ENCODE data around the gene FRAT1.
A peak's percentile ranks its signal among the peaks of the same experiment; 100 is the strongest.

FRAT1 gene

GRCh38 chr10:97311111-97311626 lies 7.9 kb upstream of the FRAT1 start:
- no peak for DNase-seq

- no peak for DNase-seq
Measured at GRCh38 chr10:97312897-97313296, 6.2 kb upstream of the FRAT1 start.

DNA sequence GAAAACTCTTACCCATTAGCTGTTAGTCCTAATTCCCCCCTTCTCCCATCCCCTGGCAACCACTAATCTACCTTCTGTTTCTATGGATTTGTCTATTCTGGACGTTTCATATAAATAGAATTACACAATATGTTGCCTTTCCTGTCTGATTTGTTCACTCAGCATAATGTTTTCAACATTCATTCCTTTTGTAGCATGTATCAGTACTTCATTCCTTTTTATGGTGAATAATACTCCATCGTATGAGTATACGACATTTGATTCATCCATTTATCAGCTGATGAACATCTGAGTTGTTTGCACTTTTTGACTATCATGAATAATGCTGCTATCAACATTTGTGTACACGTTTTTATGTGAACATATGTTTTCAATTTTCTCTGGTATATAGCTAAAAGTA lies 4.4 kb upstream of the FRAT1 start:
- DNase-seq: no peak

- peak; percentile 68 for DNase-seq
Measured at GRCh38 chr10:97319671-97320479, 804 bp downstream of the FRAT1 start.

- peak; percentile 30 for DNase-seq
Measured at GRCh38 chr10:97320480-97321031, 1.5 kb downstream of the FRAT1 start.

DNA sequence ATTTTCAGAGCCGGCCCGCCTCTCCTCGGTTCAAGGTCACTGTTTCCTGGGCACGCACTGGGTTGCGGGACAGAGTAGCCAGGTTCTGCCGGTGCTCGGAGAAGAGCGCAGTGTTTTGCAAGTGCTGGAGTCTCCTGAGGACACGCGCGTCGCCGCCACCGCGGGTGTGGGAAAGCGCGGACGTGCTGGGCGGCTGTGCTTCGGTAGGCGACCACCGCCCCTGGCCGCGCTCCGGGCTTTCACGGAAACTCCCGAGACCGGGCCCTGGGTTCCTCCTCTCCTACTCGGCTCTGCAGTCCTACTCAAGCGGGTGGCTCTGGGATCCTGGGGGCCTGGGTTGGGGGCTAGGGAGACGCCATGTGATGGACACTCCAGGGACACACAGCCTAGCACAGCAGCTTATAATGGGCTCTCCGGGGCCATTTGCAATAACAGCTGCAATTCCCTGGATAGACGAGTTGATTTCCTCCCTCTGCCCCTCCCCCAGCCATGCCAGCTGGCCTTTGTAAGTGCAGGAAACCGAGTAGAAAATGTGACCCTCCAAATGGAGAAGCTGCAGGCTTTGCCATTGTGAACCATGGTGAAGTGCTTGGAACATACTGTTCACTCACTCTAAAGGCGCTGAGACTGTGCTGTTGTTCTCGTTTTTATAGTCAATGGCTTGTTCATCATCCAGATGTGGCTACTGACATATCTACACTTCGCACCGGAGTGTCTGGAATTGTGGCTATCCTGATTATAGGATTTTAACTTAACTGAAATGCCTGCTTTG lies 2.1 kb downstream of the FRAT1 start:
- DNase-seq: no peak

DNA sequence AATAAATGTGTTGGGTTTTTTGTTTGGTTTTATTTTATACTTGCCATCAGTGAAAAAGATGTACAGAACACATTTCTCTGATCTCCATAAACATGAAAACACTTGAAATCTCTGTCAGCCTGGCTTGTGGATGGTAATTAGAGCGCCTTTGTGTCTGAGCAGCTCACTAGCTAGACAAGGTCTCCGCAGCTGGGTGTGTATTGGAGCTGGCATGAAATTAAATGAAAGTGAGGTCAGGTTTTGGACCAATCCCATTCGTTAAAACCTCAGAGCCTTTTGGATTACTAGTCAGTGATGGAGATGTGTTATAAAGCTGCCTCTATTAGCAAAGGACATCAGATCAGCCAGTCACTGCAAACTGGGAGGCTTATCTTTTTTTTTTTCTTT lies 2.7 kb downstream of the FRAT1 start:
- no peak for DNase-seq

- DNase-seq: no peak
Measured at GRCh38 chr10:97323501-97323900, 4.4 kb downstream of the FRAT1 start.

DNA sequence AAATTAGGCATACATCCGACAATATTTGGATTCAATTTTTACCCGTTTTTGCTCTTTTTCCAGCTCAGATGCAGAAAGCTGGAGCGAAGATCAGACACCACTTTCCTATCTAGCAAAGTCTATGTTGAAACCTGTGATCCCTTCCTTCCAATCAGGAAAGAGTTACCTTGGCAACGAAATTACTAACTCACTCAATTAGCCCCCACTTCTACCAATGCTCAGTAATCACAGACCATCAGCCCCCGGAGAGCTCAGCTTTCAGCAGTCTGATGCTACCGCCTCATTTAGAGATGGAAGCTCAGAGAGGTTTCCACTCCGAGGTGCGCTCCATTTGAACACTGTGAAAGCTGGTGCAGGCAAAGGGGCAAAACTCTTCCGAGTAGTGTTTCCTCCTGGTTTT lies 6.7 kb downstream of the FRAT1 start:
- no peak for DNase-seq

DNA sequence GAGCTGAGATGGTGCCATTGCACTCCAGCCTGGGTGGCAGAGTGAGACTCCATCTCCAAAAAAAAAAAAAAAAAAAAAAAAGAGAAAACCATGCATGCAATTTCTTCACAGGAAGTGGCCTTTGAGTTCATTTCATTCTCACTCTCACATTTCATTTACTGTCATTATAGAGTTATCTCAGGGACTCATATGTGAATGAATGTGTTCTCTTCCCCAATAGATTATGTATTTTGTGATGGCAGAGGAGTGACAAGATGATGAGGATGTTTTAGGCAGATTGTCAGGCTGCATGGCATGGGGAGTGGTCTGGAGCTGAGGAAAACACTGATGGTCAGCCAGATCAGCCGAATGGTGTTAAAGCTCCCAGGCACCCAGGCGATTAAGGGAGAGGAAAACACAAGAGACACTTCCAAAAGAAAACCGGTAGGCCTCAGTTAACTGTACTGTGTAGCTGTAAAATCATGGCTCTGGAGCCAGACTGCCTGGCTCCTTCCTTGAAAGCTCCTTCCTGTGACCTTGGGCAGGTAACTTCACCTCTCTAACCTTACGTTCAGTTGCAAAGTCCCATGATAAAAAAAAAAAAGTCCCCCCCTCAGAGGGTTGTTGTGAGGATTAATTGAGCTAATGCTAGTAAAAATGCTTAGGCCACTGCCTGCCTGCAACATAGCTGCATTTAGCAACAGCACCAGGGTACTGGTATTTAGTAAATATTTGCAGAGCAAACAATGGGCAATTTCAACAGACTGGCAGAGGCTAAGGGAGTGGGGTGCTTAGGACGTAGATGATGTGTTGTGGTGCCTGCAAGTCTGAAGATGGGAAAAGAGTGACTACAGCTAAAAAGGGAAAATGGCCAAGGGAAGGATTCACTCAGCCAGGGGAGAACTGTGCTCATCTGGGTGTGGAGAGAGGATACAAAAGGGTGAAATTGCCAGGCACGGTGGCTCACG lies 8.6 kb downstream of the FRAT1 start:
- DNase-seq: no peak

- DNase-seq: no peak
Measured at GRCh38 chr10:97328646-97329453, 9.8 kb downstream of the FRAT1 start.

DNA sequence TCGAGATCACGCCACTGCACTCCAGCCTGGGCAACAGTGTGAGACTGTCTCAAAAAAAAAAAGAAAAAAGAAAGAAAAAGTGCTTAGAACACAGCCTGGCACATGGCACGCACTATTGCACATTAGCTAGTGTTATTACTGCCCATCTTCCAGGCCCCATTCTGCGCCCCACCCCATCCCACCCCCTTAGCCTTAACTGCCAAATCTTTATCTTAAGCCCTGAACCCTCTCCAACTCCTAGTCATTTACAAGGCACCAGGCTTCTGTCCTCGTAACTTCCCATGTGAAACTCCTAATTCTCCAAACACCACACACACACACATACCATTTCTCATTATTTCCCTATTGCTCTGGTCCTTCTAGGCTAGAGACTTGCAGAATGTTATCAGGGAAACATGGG lies 10.7 kb downstream of the FRAT1 start:
- DNase-seq: no peak

DNA sequence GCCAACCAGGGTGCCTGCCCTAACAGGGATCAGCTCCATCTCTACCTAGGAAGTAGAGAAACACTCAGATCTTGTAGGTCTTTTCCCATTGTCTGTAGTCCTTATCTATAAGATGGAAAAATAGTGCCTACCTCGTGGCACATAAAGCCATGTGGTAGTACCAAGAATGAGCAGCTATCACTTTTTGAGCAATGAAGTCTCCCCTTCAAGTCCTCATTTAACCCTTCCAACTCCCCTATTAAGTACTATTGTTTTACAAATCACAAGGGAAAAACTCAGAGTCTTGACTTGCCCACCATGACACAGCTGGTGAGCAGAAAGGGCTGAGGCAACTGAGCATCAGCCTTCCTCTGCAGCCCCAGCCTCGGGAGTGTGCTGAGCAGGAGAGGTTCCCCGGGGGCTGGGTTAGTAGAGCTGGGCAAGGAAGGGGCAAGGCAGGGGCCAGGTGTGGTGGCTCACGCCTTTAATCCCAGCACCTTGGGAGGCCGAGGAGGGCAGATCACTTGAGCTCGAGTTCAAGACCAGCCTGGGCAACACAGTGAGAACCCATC lies 12.2 kb downstream of the FRAT1 start:
- DNase-seq: no peak

DNA sequence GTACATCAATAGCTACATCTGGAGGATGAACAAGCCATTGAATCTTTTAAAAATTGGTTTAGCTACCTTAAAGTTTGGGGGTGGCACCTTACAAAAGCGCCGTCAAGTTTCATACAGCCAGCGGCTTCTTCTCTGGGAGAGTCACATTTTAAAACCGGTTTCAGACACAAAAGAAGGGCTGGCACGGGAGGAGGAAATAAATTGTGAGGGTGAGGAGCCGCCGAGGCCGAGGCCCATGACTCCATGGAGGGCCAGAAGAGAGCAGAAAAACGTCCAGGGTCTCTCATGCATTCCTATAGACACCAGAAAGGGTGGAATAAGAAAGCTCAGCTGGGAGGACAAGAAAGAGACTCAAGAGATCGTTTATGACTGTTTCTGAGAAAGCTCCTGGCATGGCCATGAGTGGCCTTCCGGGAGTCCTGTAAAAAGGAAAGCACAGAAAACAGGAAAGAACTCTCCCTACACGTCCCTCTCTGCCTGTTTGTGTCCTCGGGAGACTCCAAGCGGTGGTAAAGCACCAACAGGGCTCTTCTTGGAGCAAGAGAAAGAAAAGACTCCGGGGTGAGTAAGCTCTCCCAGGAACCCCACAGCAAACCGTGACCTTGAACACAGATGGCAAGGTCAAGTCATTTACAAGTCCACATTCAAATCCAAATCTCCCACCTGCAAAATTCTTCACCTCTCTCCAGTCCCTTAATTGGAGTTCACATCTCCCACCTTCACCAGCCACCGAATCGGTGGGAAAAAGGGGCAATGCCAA lies 13.7 kb downstream of the FRAT1 start:
- no peak for DNase-seq

DNA sequence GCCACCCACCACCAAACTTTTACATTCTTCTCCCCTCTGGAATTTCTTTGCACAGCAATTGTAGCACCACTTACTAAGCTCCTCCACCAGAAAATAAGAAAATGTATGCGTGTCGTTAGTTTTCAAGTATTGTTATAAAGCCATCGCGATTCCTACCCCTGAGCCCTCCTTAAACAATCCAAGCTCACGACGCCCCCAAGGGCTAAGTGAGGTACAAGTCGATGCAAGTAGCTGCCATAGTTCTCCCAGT lies 14.2 kb downstream of the FRAT1 start:
- no peak for DNase-seq

DNA sequence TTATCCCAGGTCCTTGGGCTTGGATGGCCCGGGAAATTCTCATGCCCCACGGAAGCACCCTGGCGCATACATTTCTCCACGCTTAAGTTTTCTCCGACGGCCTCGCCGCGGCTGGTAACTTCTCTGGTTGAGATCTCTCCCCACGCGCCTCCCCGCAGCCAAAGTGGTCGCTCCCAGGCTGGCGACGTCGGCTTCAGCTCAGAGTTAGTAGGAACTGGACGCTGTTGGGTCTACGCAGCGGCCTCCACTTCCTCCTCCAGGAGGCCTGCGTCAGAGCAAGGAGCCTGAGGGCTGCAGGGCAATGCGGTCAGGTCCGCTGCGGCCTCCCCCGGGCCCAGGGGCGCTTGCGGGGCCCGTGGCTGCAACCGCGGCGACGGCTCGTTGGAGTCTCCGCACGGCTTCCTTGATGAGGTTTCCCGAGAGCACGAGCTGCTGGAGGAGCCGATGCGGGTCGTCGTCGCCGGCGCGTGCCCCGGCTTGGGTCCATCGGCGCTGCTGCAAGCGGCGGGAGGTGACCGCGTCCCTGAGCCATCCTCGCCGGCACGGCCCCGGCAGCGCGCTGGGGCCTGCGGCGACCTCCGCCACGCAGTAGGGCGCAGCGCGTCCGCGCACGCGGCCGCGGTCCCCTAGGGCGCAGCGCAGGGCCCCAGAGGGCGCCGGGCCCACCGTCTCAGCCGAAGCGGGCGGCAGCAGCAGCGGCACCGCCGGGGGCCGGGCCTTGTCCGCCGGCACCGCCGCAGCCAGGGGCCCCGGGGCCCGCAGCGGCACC lies 14.7 kb downstream of the FRAT1 start:
- peak; percentile 30 for DNase-seq

- DNase-seq: peak; percentile 85
Measured at GRCh38 chr10:97334370-97335175, 15.5 kb downstream of the FRAT1 start, which contains the start of gene FRAT2. TSS of gene FRAT2 (minus strand) at chr10:97334729. CDS start at chr10:97334572, 157 bp downstream.

GRCh38 chr10:97335188-97335619 lies 16.1 kb downstream of the FRAT1 start:
- no peak for DNase-seq

DNA sequence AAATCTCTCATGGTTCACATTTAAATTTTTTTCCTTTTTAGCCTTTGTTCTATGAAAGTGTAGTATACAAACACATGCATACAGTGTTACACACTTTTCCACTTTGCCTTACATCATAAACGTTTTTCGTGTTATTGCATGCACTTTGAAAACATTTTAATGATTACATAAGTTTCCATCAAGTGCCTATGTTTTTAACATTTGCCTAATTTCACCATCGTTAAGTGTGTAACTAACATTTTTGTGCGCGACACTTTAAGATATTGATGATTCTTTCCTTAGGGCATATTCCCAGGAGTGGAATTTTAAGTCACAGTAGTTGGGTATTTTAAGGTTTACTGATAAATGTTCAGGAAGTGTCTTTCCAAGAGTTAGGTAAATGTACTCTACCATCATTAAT lies 16.9 kb downstream of the FRAT1 start:
- no peak for DNase-seq

All from stimulated activated naive CD4-positive, alpha-beta T cell treated with Interleukin-2 at 50 U/mL for 16 hours (primary cell).